NK-92 treated with Interleukin-12 subunit alpha and Interleukin-12 subunit beta, amount 100 ng/mL, for 24 hours (cell line): ENCODE results near the gene TMEM63C.

ENCODE experiments used
- DNase-seq: peaks from one replicate; lab custom pipeline; 2025; lab: John Stamatoyannopoulos, UW

The TMEM63C gene

GRCh38 chr14:77181603-77182437 lies at the start of gene TMEM63C:
TSS of gene TMEM63C (plus strand) at chr14:77181798. CDS start at chr14:77218814, 37,016 bp downstream.
- DNase-seq: no peak

GRCh38 chr14:77131871-77132486 lies 49.6 kb upstream of the TMEM63C start:
- no peak for DNase-seq

- DNase-seq: no peak
These were observed 47.8 kb upstream of the TMEM63C start for GRCh38 chr14:77133720-77134338.

GRCh38 chr14:77139022-77139421 lies 42.6 kb upstream of the TMEM63C start:
- no peak for DNase-seq

GRCh38 chr14:77139540-77140358 lies 41.8 kb upstream of the TMEM63C start:
- DNase-seq: no peak

- DNase-seq: no peak
These were observed 41.0 kb upstream of the TMEM63C start for GRCh38 chr14:77140359-77141213.

- DNase-seq: no peak
These were observed 40.2 kb upstream of the TMEM63C start, which contains the start of gene ZDHHC22 for GRCh38 chr14:77141214-77142004. TSS of gene ZDHHC22 (minus strand) at chr14:77141791. CDS start at chr14:77139738, 2,053 bp downstream.

- no peak for DNase-seq
These were observed 39.4 kb upstream of the TMEM63C start for GRCh38 chr14:77142005-77142800.

- DNase-seq: no peak
These were observed 38.5 kb upstream of the TMEM63C start for GRCh38 chr14:77143071-77143470.

- no peak for DNase-seq
These were observed 37.0 kb upstream of the TMEM63C start for GRCh38 chr14:77144412-77145115.

- no peak for DNase-seq
These were observed 35.4 kb upstream of the TMEM63C start for GRCh38 chr14:77145975-77146740.

GRCh38 chr14:77148510-77149231 lies 32.9 kb upstream of the TMEM63C start:
- no peak for DNase-seq

GRCh38 chr14:77151245-77151644 lies 30.4 kb upstream of the TMEM63C start:
- DNase-seq: no peak

GRCh38 chr14:77151918-77152588 lies 29.5 kb upstream of the TMEM63C start:
- DNase-seq: no peak

- no peak for DNase-seq
These were observed 27.8 kb upstream of the TMEM63C start for GRCh38 chr14:77153802-77154201.

GRCh38 chr14:77154421-77154820 lies 27.2 kb upstream of the TMEM63C start:
- no peak for DNase-seq

- DNase-seq: no peak
These were observed 26.5 kb upstream of the TMEM63C start for GRCh38 chr14:77155083-77155482.
